Kidney (tissue), 14 donors: ENCODE measurements around the gene ANO1. TPM values are rescaled to one million over a fixed set of nuclear protein-coding genes. Genes with fewer than 3 reads are reported as not detected.

Source experiments
- DNase-seq, 5 donors: peaks; one replicate each; pipeline ENCODE4 v3.0.0-alpha.2; 2013 to 2020
- FAIRE-seq: peaks from 2 replicates; lab custom pipeline; 2012; peaks lifted over from hg19 to GRCh38; lab: Jason Lieb, UNC
- H3K27ac ChIP-seq, 2 donors: one replicate each; pipeline ENCODE4 v1.7.0; 2013; ENCODE audit warnings: low read depth in 2 of 2, low read length in 2 of 2, inconsistent platforms in 1 of 2
- H3K27me3 ChIP-seq: one replicate; pipeline ENCODE4 v1.7.1; 2013; ENCODE audit warnings: low read length, inconsistent platforms; ENCODE audit not compliant: control insufficient read depth, insufficient read depth
- H3K36me3 ChIP-seq, 3 donors: one replicate each; pipeline versions ENCODE4 v1.7.0 to v1.7.1; 2013; ENCODE audit warnings: low read length in 3 of 3, control low read depth in 1 of 3, inconsistent platforms in 1 of 3; ENCODE audit not compliant: insufficient read depth in 3 of 3, control insufficient read depth in 2 of 3
- H3K4me1 ChIP-seq, 3 donors: one replicate each; pipeline versions ENCODE4 v1.7.0 to v1.7.1; 2013; ENCODE audit warnings: low read length in 3 of 3, inconsistent platforms in 1 of 3, low read depth in 1 of 3; ENCODE audit not compliant: control insufficient read depth in 2 of 3, insufficient read depth in 2 of 3
- H3K4me3 ChIP-seq, 3 donors: one replicate each; pipeline versions ENCODE4 v1.7.0 to v1.8.1; 2013; ENCODE audit warnings: low read length in 3 of 3, control low read depth in 1 of 3, inconsistent platforms in 1 of 3
- H3K9ac ChIP-seq, 3 donors: one replicate each; pipeline versions ENCODE4 v1.7.0 to v1.7.1; 2013; ENCODE audit warnings: low read length in 3 of 3, control low read depth in 1 of 3, inconsistent platforms in 1 of 3
- H3K9me3 ChIP-seq, 3 donors: one replicate each; pipeline versions ENCODE4 v1.7.0 to v1.7.1; 2013; ENCODE audit warnings: low read length in 3 of 3, control low read depth in 1 of 3, inconsistent platforms in 1 of 3; ENCODE audit not compliant: control insufficient read depth in 2 of 3, insufficient read depth in 1 of 3
- CTCF ChIP-seq: IDR thresholded peaks from 3 replicates; pipeline ENCODE4 v1.5.1; 2012; ENCODE audit warnings: mild to moderate bottlenecking, moderate library complexity, borderline replicate concordance; ENCODE audit not compliant: insufficient read depth; ENCODE audit errors: extremely low read depth
- intact Hi-C: fragments of 100-400 bp; cut with DNase I; formaldehyde crosslinking; loops from one replicate; pipeline ENCODE4 v1.11.1; 2022
- polyA plus RNA-seq: library from polyadenylated mRNA; stranded (reverse); fragments of 350-450 nt; fragmentation: Illumina TruSeq; extraction: RNeasy Lipid Tissue Mini Kit (QIAGEN cat#74804); gene quantifications from one replicate; pipeline ENCODE4 v1.2.3, GENCODE V29; 2014; ENCODE audit warnings: low read depth, low replicate concordance; ENCODE audit not compliant: insufficient read depth
- total RNA-seq: library from RNA; stranded (reverse); fragmentation: NEBNext Ultra II Directional; extraction: Animal tissue kit (Norgen Biotek cat#: 25700); gene quantifications from one replicate; pipeline ENCODE4 v1.2.1, GENCODE V29; 2021
- donor health status: control.
- donor health status: control.
- donor health status: control.
- donor health status: control.
- donor health status: control.
- donor health status: DM: yes; HTN: yes; CAD: no.
- donor health status: Normal renal cell carcinoma (clear cell type).

The ANO1 gene
- total and polyA plus RNA-seq, 2 donors from 2014 or later = 2.0 to 15.1 TPM

- no peak for TF ChIP-seq CTCF
- no peaks in the 10 kb centered on the region for H3K27me3 ChIP-seq
- FAIRE-seq = no peak
- no peak overlapping the region for H3K9ac ChIP-seq
- H3K4me3 ChIP-seq = no peak overlapping the region
- no peaks in the 10 kb centered on the region for H3K36me3 ChIP-seq
- intact Hi-C loops = no loop called here
- DNase-seq = no peak
- no peaks in the 10 kb centered on the region for H3K4me1 ChIP-seq
- H3K27ac ChIP-seq = no peak overlapping the region
- no peaks in the 10 kb centered on the region for H3K9me3 ChIP-seq
These were observed 12.0 kb upstream of the ANO1 start for GRCh38 chr11:70066136-70066520.

- peak in 1 of 5 donors; percentile 18 for DNase-seq
- H3K27ac ChIP-seq = no peak overlapping the region
These were observed 11.5 kb upstream of the ANO1 start for GRCh38 chr11:70066628-70067027.

GRCh38 chr11:70067036-70067435 is 11.1 kb upstream of the ANO1 start:
- FAIRE-seq = no peak
- H3K4me1 ChIP-seq = no peaks in the 10 kb centered on the region

More at GRCh38 chr11:70066628-70067027, 11.5 kb upstream of the ANO1 start:
- no peak for FAIRE-seq
- Histone ChIP-seq H3K4me3 (no peak overlapping the region), H3K9ac (no peak overlapping the region), H3K27me3 (no peaks in the 10 kb centered on the region), H3K4me1 (no peaks in the 10 kb centered on the region), H3K9me3 (no peaks in the 10 kb centered on the region), H3K36me3 (no peaks in the 10 kb centered on the region)
- intact Hi-C loops = no loop called here
- TF ChIP-seq CTCF = no peak

More at GRCh38 chr11:70067036-70067435, 11.1 kb upstream of the ANO1 start:
- Histone ChIP-seq H3K27me3 (no peaks in the 10 kb centered on the region), H3K27ac (no peak overlapping the region), H3K36me3 (no peaks in the 10 kb centered on the region), H3K9me3 (no peaks in the 10 kb centered on the region), H3K4me3 (no peak overlapping the region), H3K9ac (no peak overlapping the region)
- intact Hi-C loops = no loop called here
- no peak for TF ChIP-seq CTCF
- peak in 1 of 5 donors; percentile 28 for DNase-seq
